WTC11 (cell line): ENCODE measurements around the gene ATXN1L. TPM values are rescaled to one million over a fixed set of nuclear protein-coding genes. Genes with fewer than 3 reads are reported as not detected.
"Not testable (repeated sequence)": the region's sequence is repeated elsewhere in the genome, so short reads cannot be mapped to it uniquely, and the experiment has no call there.

ENCODE experiments used
- ATAC-seq: fragments of 200-7000 bp; cut with Tn5 transposase; 2 replicates; pipeline ENCODE4 v1.10.0; 2021; ENCODE audit warnings: mild to moderate bottlenecking, moderate library complexity
- CTCF ChIA-PET: fragments of 300-600 bp; sonication (Branson Sonifier 250); formaldehyde crosslinking; loops from one replicate; lab custom pipeline; 2021; ENCODE audit warnings: antibody characterized with exemption; lab: Charles Lee
- POLR2A ChIA-PET: fragments of 350-600 bp; sonication (Branson Sonifier 250); formaldehyde crosslinking; loops from one replicate; lab custom pipeline; 2021; ENCODE audit warnings: antibody characterized with exemption; lab: Charles Lee
- DNase-seq: peaks from one replicate; pipeline ENCODE4 v3.0.0; 2021; ENCODE audit warnings: low spot score
- H3K27ac Mint-ChIP-seq: 2 replicates; pipeline ENCODE4 v1.8.0; 2021; ENCODE audit warnings: mixed read lengths
- H3K27me3 Mint-ChIP-seq: 2 replicates; pipeline ENCODE4 v1.8.0; 2021; ENCODE audit warnings: low read depth, mild to moderate bottlenecking, moderate library complexity, mixed read lengths
- H3K36me3 Mint-ChIP-seq: 2 replicates; pipeline ENCODE4 v1.8.0; 2021; ENCODE audit warnings: mixed read lengths
- H3K4me1 Mint-ChIP-seq: 2 replicates; pipeline ENCODE4 v1.8.0; 2022; ENCODE audit warnings: mixed read lengths
- H3K4me3 Mint-ChIP-seq: 2 replicates; pipeline ENCODE4 v1.8.0; 2021; ENCODE audit warnings: mild to moderate bottlenecking, moderate library complexity, mixed read lengths
- H3K9me3 Mint-ChIP-seq: 2 replicates; pipeline ENCODE4 v1.8.0; 2021; ENCODE audit warnings: mixed read lengths
- CBFB ChIP-seq: sonication (generic); formaldehyde crosslinking; IDR thresholded peaks from 2 replicates; pipeline ENCODE4 v1.8.1; 2022; ENCODE audit warnings: mild to moderate bottlenecking, low read depth, missing genetic modification reagents
- GRHL2 ChIP-seq: fragments of 250-450 bp; sonication (Bioruptor Pico); IDR thresholded peaks from 2 replicates; pipeline ENCODE4 v1.8.0; 2022; ENCODE audit warnings: mild to moderate bottlenecking, moderate library complexity; ENCODE audit not compliant: insufficient replicate concordance, severe bottlenecking
- KAT7 ChIP-seq: sonication (generic); formaldehyde crosslinking; IDR thresholded peaks from 2 replicates; pipeline ENCODE4 v1.8.1; 2023; ENCODE audit warnings: missing genetic modification reagents, mild to moderate bottlenecking, borderline replicate concordance
- MYBL2 ChIP-seq: sonication (generic); formaldehyde crosslinking; IDR thresholded peaks from 2 replicates; pipeline ENCODE4 v1.8.1; 2023; ENCODE audit warnings: mild to moderate bottlenecking, moderate library complexity, missing genetic modification reagents
- NFATC4 ChIP-seq: fragments of 250-450 bp; sonication (Bioruptor Pico); IDR thresholded peaks from 2 replicates; pipeline ENCODE4 v1.9.0; 2021; ENCODE audit warnings: mild to moderate bottlenecking
- NR3C1 ChIP-seq: sonication (generic); formaldehyde crosslinking; conservative IDR thresholded peaks from 2 replicates; pipeline ENCODE4 v1.8.1; 2023; ENCODE audit warnings: low read depth, mild to moderate bottlenecking, missing genetic modification reagents
- RORB ChIP-seq: fragments of 250-450 bp; sonication (Bioruptor Pico); IDR thresholded peaks from 2 replicates; pipeline ENCODE4 v1.9.0; 2021; ENCODE audit warnings: mild to moderate bottlenecking
- ZNF263 ChIP-seq: sonication (generic); formaldehyde crosslinking; IDR thresholded peaks from 2 replicates; pipeline ENCODE4 v1.8.1; 2022; ENCODE audit warnings: low read depth, mild to moderate bottlenecking, moderate library complexity, missing genetic modification reagents
- ZNF423 ChIP-seq: fragments of 250-450 bp; sonication (Bioruptor Pico); IDR thresholded peaks from 2 replicates; pipeline ENCODE4 v2.1.2; 2022; ENCODE audit warnings: mild to moderate bottlenecking, moderate library complexity
- total RNA-seq: library from RNA; stranded (reverse); gene quantifications from 3 replicates; pipeline ENCODE4 v1.2.3, GENCODE V29; 2021
- TF ChIP-seq, protein P1 (sequence below): sonication (generic); formaldehyde crosslinking; IDR thresholded peaks from 2 replicates; pipeline ENCODE4 v1.8.0; 2022; ENCODE audit warnings: missing genetic modification reagents
- TF ChIP-seq, protein P2 (sequence below): sonication (generic); formaldehyde crosslinking; IDR thresholded peaks from 2 replicates; pipeline ENCODE4 v1.8.1; 2022; ENCODE audit warnings: mild to moderate bottlenecking, missing genetic modification reagents, moderate library complexity, borderline replicate concordance
- TF ChIP-seq, protein P3 (sequence below): sonication (generic); formaldehyde crosslinking; IDR thresholded peaks from 2 replicates; pipeline ENCODE4 v1.8.0; 2022; ENCODE audit warnings: mild to moderate bottlenecking, missing genetic modification reagents
- TF ChIP-seq, protein P4 (sequence below): fragments of 200-600 bp; IDR thresholded peaks from 2 replicates; pipeline ENCODE4 v1.8.0; 2022; ENCODE audit warnings: antibody characterized with exemption
- TF ChIP-seq, protein P5 (sequence below): sonication (generic); formaldehyde crosslinking; IDR thresholded peaks from 2 replicates; pipeline ENCODE4 v1.8.1; 2023; ENCODE audit warnings: mild to moderate bottlenecking, missing genetic modification reagents, moderate library complexity
- TF ChIP-seq, protein P6 (sequence below): sonication (generic); formaldehyde crosslinking; IDR thresholded peaks from 2 replicates; pipeline ENCODE4 v1.8.0; 2022; ENCODE audit warnings: mild to moderate bottlenecking, missing genetic modification reagents
- TF ChIP-seq, protein P7 (sequence below): sonication (generic); formaldehyde crosslinking; IDR thresholded peaks from 2 replicates; pipeline ENCODE4 v1.8.1; 2023; ENCODE audit warnings: mild to moderate bottlenecking, missing genetic modification reagents
- TF ChIP-seq, protein P8 (sequence below): sonication (generic); formaldehyde crosslinking; IDR thresholded peaks from 2 replicates; pipeline ENCODE4 v1.8.1; 2022; ENCODE audit warnings: missing genetic modification reagents, borderline replicate concordance

ATXN1L gene
- total RNA-seq, 1 experiment from 2014 or later = 23.2 TPM

DNA sequence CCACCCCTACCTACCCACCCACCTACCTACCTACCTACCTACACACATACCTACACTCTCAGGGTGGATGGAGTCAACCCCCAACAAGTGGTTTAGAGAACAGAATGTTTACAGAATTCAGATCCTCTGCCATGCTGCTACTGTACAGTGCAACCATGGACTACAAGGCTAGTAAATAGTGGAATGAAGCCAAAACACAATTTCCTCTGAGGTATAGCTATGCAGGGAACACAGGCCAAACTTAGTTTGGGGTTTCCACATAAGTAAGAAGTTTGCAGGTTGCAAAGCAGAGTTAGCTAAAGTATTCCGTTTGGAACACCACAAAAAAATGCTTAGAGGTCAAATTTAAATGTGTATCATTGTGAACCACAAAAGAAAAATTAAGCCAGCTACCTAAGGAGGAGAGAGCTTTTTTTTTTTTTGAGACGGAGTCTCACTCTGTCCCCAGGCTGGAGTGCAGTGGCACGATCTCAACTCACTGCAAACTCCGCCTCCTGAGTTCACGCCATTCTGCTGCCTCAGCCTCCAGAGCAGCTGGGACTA lies 34.4 kb upstream of the ATXN1L start (continued):
- TF ChIP-seq, protein P1, sequence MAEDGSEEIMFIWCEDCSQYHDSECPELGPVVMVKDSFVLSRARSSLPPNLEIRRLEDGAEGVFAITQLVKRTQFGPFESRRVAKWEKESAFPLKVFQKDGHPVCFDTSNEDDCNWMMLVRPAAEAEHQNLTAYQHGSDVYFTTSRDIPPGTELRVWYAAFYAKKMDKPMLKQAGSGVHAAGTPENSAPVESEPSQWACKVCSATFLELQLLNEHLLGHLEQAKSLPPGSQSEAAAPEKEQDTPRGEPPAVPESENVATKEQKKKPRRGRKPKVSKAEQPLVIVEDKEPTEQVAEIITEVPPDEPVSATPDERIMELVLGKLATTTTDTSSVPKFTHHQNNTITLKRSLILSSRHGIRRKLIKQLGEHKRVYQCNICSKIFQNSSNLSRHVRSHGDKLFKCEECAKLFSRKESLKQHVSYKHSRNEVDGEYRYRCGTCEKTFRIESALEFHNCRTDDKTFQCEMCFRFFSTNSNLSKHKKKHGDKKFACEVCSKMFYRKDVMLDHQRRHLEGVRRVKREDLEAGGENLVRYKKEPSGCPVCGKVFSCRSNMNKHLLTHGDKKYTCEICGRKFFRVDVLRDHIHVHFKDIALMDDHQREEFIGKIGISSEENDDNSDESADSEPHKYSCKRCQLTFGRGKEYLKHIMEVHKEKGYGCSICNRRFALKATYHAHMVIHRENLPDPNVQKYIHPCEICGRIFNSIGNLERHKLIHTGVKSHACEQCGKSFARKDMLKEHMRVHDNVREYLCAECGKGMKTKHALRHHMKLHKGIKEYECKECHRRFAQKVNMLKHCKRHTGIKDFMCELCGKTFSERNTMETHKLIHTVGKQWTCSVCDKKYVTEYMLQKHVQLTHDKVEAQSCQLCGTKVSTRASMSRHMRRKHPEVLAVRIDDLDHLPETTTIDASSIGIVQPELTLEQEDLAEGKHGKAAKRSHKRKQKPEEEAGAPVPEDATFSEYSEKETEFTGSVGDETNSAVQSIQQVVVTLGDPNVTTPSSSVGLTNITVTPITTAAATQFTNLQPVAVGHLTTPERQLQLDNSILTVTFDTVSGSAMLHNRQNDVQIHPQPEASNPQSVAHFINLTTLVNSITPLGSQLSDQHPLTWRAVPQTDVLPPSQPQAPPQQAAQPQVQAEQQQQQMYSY (CRISPR knock-in tag) = no peak
- TF ChIP-seq CBFB (CRISPR knock-in tag) (no peak), GRHL2 (CRISPR knock-in tag) (no peak)
- TF ChIP-seq, protein P2, sequence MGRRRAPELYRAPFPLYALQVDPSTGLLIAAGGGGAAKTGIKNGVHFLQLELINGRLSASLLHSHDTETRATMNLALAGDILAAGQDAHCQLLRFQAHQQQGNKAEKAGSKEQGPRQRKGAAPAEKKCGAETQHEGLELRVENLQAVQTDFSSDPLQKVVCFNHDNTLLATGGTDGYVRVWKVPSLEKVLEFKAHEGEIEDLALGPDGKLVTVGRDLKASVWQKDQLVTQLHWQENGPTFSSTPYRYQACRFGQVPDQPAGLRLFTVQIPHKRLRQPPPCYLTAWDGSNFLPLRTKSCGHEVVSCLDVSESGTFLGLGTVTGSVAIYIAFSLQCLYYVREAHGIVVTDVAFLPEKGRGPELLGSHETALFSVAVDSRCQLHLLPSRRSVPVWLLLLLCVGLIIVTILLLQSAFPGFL = no peak

DNA sequence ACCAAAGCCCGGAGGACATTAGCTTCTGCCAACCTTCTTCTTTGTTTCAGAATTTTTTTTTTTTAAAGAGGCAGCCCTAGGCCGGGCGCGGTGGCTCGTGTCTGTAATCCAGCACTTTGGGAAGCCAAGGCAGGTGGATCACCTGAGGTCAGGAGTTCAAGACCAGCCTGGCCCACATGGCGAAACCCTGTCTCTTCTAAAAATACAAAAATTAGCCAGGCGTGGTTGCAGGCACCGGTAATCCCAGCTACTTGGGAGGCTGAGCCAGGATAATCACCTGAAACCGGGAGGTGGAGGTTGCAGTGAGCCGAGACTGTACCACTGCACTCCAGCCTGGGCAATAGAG lies 28.6 kb upstream of the ATXN1L start:
- DNase-seq, H3K27me3 Mint-ChIP-seq, H3K9me3 Mint-ChIP-seq, CTCF ChIA-PET, H3K27ac Mint-ChIP-seq, ATAC-seq, POLR2A ChIA-PET, H3K4me1 Mint-ChIP-seq, H3K4me3 Mint-ChIP-seq, H3K36me3 Mint-ChIP-seq: not testable (repeated sequence)

DNA sequence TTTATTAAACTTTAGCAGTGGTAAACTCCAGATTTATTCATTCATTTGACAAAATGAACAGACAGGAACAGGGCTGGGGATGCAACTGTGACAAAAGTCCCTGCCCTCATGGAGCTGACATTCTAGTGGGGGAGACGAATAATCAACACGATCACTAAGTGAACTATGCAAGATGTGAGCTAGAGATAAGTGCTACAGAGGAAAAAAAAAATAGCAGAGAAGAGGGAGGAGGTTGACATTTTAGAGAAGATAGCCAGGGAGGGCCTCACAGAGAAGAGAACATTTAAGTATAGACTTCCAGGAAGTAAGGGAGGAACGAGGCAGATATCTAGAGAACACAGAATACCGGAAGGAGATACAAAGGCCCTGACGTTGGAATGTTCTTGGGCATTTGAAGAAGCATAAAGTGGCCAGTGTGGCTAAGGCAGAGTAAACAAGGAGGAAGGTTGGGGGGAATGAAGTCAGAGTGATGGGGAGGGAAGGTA lies 19.2 kb upstream of the ATXN1L start:
- POLR2A ChIA-PET = no interaction called here
- ATAC-seq = no peak
- Mint-ChIP-seq H3K27me3 (peaks cover 10% of the 10 kb centered on the region), H3K4me1 (no peaks in the 10 kb centered on the region), H3K4me3 (no peak overlapping the region), H3K36me3 (no peaks in the 10 kb centered on the region), H3K9me3 (no peaks in the 10 kb centered on the region; the same call in 1 of the 2 replicates), H3K27ac (no peak overlapping the region)
- no peak for DNase-seq
- CTCF ChIA-PET = no interaction called here
- TF ChIP-seq MYBL2 (CRISPR knock-in tag) = no peak
- TF ChIP-seq, protein P3, sequence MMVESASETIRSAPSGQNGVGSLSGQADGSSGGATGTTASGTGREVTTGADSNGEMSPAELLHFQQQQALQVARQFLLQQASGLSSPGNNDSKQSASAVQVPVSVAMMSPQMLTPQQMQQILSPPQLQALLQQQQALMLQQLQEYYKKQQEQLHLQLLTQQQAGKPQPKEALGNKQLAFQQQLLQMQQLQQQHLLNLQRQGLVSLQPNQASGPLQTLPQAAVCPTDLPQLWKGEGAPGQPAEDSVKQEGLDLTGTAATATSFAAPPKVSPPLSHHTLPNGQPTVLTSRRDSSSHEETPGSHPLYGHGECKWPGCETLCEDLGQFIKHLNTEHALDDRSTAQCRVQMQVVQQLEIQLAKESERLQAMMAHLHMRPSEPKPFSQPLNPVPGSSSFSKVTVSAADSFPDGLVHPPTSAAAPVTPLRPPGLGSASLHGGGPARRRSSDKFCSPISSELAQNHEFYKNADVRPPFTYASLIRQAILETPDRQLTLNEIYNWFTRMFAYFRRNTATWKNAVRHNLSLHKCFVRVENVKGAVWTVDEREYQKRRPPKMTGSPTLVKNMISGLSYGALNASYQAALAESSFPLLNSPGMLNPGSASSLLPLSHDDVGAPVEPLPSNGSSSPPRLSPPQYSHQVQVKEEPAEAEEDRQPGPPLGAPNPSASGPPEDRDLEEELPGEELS = no peak
- no peak for TF ChIP-seq NR3C1
- TF ChIP-seq KAT7 (CRISPR knock-in tag) = no peak
- no peak for TF ChIP-seq ZNF423 (CRISPR knock-in tag)
- TF ChIP-seq, protein P4, sequence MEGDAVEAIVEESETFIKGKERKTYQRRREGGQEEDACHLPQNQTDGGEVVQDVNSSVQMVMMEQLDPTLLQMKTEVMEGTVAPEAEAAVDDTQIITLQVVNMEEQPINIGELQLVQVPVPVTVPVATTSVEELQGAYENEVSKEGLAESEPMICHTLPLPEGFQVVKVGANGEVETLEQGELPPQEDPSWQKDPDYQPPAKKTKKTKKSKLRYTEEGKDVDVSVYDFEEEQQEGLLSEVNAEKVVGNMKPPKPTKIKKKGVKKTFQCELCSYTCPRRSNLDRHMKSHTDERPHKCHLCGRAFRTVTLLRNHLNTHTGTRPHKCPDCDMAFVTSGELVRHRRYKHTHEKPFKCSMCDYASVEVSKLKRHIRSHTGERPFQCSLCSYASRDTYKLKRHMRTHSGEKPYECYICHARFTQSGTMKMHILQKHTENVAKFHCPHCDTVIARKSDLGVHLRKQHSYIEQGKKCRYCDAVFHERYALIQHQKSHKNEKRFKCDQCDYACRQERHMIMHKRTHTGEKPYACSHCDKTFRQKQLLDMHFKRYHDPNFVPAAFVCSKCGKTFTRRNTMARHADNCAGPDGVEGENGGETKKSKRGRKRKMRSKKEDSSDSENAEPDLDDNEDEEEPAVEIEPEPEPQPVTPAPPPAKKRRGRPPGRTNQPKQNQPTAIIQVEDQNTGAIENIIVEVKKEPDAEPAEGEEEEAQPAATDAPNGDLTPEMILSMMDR = no peak
- TF ChIP-seq, protein P5, sequence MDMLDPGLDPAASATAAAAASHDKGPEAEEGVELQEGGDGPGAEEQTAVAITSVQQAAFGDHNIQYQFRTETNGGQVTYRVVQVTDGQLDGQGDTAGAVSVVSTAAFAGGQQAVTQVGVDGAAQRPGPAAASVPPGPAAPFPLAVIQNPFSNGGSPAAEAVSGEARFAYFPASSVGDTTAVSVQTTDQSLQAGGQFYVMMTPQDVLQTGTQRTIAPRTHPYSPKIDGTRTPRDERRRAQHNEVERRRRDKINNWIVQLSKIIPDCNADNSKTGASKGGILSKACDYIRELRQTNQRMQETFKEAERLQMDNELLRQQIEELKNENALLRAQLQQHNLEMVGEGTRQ (CRISPR knock-in tag) = no peak
- TF ChIP-seq, protein P6, sequence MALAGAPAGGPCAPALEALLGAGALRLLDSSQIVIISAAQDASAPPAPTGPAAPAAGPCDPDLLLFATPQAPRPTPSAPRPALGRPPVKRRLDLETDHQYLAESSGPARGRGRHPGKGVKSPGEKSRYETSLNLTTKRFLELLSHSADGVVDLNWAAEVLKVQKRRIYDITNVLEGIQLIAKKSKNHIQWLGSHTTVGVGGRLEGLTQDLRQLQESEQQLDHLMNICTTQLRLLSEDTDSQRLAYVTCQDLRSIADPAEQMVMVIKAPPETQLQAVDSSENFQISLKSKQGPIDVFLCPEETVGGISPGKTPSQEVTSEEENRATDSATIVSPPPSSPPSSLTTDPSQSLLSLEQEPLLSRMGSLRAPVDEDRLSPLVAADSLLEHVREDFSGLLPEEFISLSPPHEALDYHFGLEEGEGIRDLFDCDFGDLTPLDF (CRISPR knock-in tag) = no peak
- TF ChIP-seq, protein P7, sequence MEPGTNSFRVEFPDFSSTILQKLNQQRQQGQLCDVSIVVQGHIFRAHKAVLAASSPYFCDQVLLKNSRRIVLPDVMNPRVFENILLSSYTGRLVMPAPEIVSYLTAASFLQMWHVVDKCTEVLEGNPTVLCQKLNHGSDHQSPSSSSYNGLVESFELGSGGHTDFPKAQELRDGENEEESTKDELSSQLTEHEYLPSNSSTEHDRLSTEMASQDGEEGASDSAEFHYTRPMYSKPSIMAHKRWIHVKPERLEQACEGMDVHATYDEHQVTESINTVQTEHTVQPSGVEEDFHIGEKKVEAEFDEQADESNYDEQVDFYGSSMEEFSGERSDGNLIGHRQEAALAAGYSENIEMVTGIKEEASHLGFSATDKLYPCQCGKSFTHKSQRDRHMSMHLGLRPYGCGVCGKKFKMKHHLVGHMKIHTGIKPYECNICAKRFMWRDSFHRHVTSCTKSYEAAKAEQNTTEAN (CRISPR knock-in tag) = no peak
- no peak for TF ChIP-seq NFATC4 (CRISPR knock-in tag)
- no peak for TF ChIP-seq RORB (CRISPR knock-in tag)
- TF ChIP-seq, protein P8, sequence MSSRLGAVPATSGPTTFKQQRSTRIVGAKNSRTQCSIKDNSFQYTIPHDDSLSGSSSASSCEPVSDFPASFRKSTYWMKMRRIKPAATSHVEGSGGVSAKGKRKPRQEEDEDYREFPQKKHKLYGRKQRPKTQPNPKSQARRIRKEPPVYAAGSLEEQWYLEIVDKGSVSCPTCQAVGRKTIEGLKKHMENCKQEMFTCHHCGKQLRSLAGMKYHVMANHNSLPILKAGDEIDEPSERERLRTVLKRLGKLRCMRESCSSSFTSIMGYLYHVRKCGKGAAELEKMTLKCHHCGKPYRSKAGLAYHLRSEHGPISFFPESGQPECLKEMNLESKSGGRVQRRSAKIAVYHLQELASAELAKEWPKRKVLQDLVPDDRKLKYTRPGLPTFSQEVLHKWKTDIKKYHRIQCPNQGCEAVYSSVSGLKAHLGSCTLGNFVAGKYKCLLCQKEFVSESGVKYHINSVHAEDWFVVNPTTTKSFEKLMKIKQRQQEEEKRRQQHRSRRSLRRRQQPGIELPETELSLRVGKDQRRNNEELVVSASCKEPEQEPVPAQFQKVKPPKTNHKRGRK (CRISPR knock-in tag) = no peak
- no peak for TF ChIP-seq ZNF263
